ENCODE measurements around the gene MBD1.

DNA sequence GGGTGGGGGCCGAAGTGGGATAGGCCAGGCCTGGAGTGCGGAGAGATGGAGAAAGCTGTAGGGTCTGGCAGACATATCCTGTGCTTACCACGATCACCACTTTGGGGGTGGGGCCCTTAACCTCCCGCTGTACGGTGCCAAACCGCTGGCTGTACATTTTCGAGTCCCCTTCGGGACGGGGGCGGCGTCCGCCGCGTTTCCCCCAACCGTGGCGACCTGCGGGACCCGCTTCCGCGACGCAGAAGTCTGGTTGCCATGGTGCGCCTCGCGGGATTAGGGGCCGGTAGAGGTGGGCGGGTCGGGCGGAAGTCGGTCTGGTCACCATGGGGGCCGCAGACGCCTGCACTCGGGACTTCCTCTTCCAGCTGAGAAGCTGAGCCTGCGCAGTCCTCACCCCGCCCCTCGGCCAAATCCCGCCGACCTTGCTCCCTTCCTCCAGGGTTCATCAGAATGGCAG is 15.0 kb downstream of the MBD1 start, which contains the start of gene CFAP53:
- no peak for TF ChIP-seq SUZ12 (IDR thresholded peaks at IDR 0.05)
- TF ChIP-seq HDGF (IDR thresholded peaks at IDR 0.05; ENCODE audit: borderline replicate concordance), result no peak
- TF ChIP-seq ELF4 (IDR thresholded peaks at IDR 0.05), result no peak
- TF ChIP-seq TARDBP (IDR thresholded peaks at IDR 0.05), result no peak
- TF ChIP-seq L3MBTL2 (conservative IDR thresholded peaks at IDR 0.05), result peak; percentile 35; the same call in 1 of the 2 replicates
- TF ChIP-seq FOXM1 (IDR thresholded peaks at IDR 0.05; ENCODE audit: borderline replicate concordance), result no peak
- no peak for TF ChIP-seq SP1 (IDR thresholded peaks at IDR 0.05)
